GM23338 (cell line): Measurements from ENCODE around the gene CHN1.

Experiments
- CREB1 ChIP-seq: fragments of 250-450 bp; sonication (Bioruptor Pico); IDR thresholded peaks from 2 replicates; pipeline ENCODE4 v1.5.0; 2020; ENCODE audit warnings: low read depth, mild to moderate bottlenecking, moderate library complexity
- ETS1 ChIP-seq: IDR thresholded peaks from 2 replicates; pipeline ENCODE4 v1.6.1; 2016; ENCODE audit warnings: antibody characterized with exemption
- EZH2 ChIP-seq: fragments of 200-600 bp; sonication (generic); IDR thresholded peaks from one replicate; pipeline ENCODE4 v1.8.0; 2017; ENCODE audit warnings: antibody characterized with exemption, mild to moderate bottlenecking, low read depth; ENCODE audit not compliant: unreplicated experiment
- EZH2phosphoT487 ChIP-seq: fragments of 200-600 bp; sonication (generic); IDR thresholded peaks from one replicate; pipeline ENCODE4 v1.8.1; 2018; ENCODE audit warnings: antibody characterized with exemption; ENCODE audit not compliant: unreplicated experiment
- JUNB ChIP-seq: IDR thresholded peaks from one replicate; pipeline ENCODE4 v1.6.1; 2016; ENCODE audit warnings: antibody characterized with exemption; ENCODE audit not compliant: unreplicated experiment
- REST ChIP-seq: IDR thresholded peaks from one replicate; pipeline ENCODE4 v1.6.1; 2018; ENCODE audit warnings: antibody characterized with exemption; ENCODE audit not compliant: unreplicated experiment
- TF ChIP-seq, protein P1 (sequence below), 2 experiments: fragments of 200-600 bp in 1 of 2; sonication (generic) in 1 of 2; conservative IDR thresholded peaks; 2 replicates each; pipeline versions ENCODE4 v1.5.1 to v1.6.1; 2016 to 2017; ENCODE audit warnings: antibody characterized with exemption in 2 of 2, low read depth in 2 of 2, mild to moderate bottlenecking in 2 of 2, moderate library complexity in 1 of 2

GRCh38 chr2:174994381-174994780 lies 10.8 kb downstream of the CHN1 start:
- TF ChIP-seq, protein P1, sequence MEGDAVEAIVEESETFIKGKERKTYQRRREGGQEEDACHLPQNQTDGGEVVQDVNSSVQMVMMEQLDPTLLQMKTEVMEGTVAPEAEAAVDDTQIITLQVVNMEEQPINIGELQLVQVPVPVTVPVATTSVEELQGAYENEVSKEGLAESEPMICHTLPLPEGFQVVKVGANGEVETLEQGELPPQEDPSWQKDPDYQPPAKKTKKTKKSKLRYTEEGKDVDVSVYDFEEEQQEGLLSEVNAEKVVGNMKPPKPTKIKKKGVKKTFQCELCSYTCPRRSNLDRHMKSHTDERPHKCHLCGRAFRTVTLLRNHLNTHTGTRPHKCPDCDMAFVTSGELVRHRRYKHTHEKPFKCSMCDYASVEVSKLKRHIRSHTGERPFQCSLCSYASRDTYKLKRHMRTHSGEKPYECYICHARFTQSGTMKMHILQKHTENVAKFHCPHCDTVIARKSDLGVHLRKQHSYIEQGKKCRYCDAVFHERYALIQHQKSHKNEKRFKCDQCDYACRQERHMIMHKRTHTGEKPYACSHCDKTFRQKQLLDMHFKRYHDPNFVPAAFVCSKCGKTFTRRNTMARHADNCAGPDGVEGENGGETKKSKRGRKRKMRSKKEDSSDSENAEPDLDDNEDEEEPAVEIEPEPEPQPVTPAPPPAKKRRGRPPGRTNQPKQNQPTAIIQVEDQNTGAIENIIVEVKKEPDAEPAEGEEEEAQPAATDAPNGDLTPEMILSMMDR (conservative IDR thresholded peaks at IDR 0.05; ENCODE audit: low read depth in 2 of 2), result no peak
- TF ChIP-seq JUNB, result no peak
- TF ChIP-seq ETS1, result no peak
- TF ChIP-seq EZH2phosphoT487, result no peak
- TF ChIP-seq REST, result no peak
- TF ChIP-seq CREB1, result no peak
- TF ChIP-seq EZH2, result no peak
